Endodermal cell (in vitro differentiated cells): ENCODE measurements around the gene FOXN4. TPM values are rescaled to one million over a fixed set of nuclear protein-coding genes. Genes with fewer than 3 reads are reported as not detected.

ENCODE experiments used
- DNase-seq: peaks from one replicate; pipeline ENCODE4 v3.0.0-alpha.2; 2017
- H3K27ac ChIP-seq: 2 replicates; pipeline ENCODE4 v1.5.1; 2013; ENCODE audit warnings: mild to moderate bottlenecking, low read depth, low read length, moderate library complexity
- H3K27me3 ChIP-seq: 2 replicates; pipeline ENCODE4 v1.6.1; 2013; ENCODE audit warnings: mild to moderate bottlenecking, low read length, moderate library complexity; ENCODE audit not compliant: insufficient read depth, control insufficient read depth, poor library complexity, severe bottlenecking
- H3K36me3 ChIP-seq: 2 replicates; pipeline ENCODE4 v1.7.0; 2013; ENCODE audit warnings: mild to moderate bottlenecking, low read length, moderate library complexity; ENCODE audit not compliant: control insufficient read depth, insufficient read depth
- H3K4me1 ChIP-seq: one replicate; pipeline ENCODE4 v1.7.0; 2013; ENCODE audit warnings: low read length; ENCODE audit not compliant: control insufficient read depth, insufficient read depth
- H3K4me3 ChIP-seq: 2 replicates; pipeline ENCODE4 v1.5.1; 2013; ENCODE audit warnings: mild to moderate bottlenecking, low read length, moderate library complexity
- H3K9ac ChIP-seq: 2 replicates; pipeline ENCODE4 v1.6.1; 2013; ENCODE audit warnings: mild to moderate bottlenecking, low read length, moderate library complexity; ENCODE audit not compliant: poor library complexity, severe bottlenecking; ENCODE audit errors: extremely low read depth
- H3K9me3 ChIP-seq: 2 replicates; pipeline ENCODE4 v1.6.1; 2013; ENCODE audit warnings: mild to moderate bottlenecking, low read length, moderate library complexity; ENCODE audit not compliant: control insufficient read depth
- H3K27ac Mint-ChIP-seq: 2 replicates; pipeline ENCODE4 v1.8.0; 2020; ENCODE audit warnings: mixed read lengths
- H3K27me3 Mint-ChIP-seq: 2 replicates; pipeline ENCODE4 v1.8.0; 2021; ENCODE audit warnings: mild to moderate bottlenecking, mixed read lengths; ENCODE audit not compliant: insufficient read depth
- H3K36me3 Mint-ChIP-seq: 2 replicates; pipeline ENCODE4 v1.8.0; 2020; ENCODE audit warnings: low read depth, mixed read lengths
- H3K4me1 Mint-ChIP-seq: 2 replicates; pipeline ENCODE4 v1.8.0; 2020; ENCODE audit warnings: mixed read lengths
- H3K4me3 Mint-ChIP-seq: 2 replicates; pipeline ENCODE4 v1.8.0; 2020; ENCODE audit warnings: mild to moderate bottlenecking, moderate library complexity, mixed read lengths
- H3K9me3 Mint-ChIP-seq: 2 replicates; pipeline ENCODE4 v1.8.0; 2020; ENCODE audit warnings: mild to moderate bottlenecking, mixed read lengths
- CTCF ChIP-seq: fragments of 200-600 bp; sonication (generic); conservative IDR thresholded peaks from 2 replicates; pipeline ENCODE4 v1.5.0; 2021; ENCODE audit warnings: antibody characterized with exemption, mild to moderate bottlenecking
- WGBS, 2 experiments: methylation state at CpG; one replicate each; pipeline versions ENCODE4 v1.1.5 to v1.1.7; 2013; ENCODE audit warnings: missing lambda C conversion rate in 2 of 2, mixed read lengths in 1 of 2; ENCODE audit not compliant: insufficient coverage in 1 of 2, insufficient read length in 1 of 2; 5-methylcytosine and 5-hydroxymethylcytosine counted together
- total RNA-seq, 2 donors: library from RNA; stranded (reverse); fragmentation: NEBNext Ultra II Directional in 1 of 2; extraction: Animal tissue kit (Norgen Biotek cat#: 25700) in 1 of 2; gene quantifications; 2 replicates in 1 of 2; 3 replicates in 1 of 2; pipeline ENCODE4 v1.2.1, GENCODE V29; 2021

The FOXN4 gene
- total RNA-seq, 2 donors from 2014 or later, result 0.20 to 0.55 TPM

- H3K9me3 Mint-ChIP-seq, result peaks cover 5% of the 10 kb centered on the region
- TF ChIP-seq CTCF, result no peak
- H3K4me1 ChIP-seq, result no peaks in the 10 kb centered on the region
Observed at GRCh38 chr12:109263439-109263838, 45.6 kb downstream of the FOXN4 start.

GRCh38 chr12:109261939-109262338, 47.1 kb downstream of the FOXN4 start:
- H3K9ac ChIP-seq, result no peak overlapping the region
- no peak for DNase-seq

More at GRCh38 chr12:109263439-109263838, 45.6 kb downstream of the FOXN4 start:
- no peaks in the 10 kb centered on the region for H3K27me3 ChIP-seq
- H3K9me3 ChIP-seq, result no peaks in the 10 kb centered on the region
- H3K27ac ChIP-seq, result no peak overlapping the region
- H3K9ac ChIP-seq, result no peak overlapping the region
- no peak overlapping the region for H3K4me3 ChIP-seq
- H3K27ac Mint-ChIP-seq, result no peak overlapping the region
- H3K27me3 Mint-ChIP-seq, result no peaks in the 10 kb centered on the region
- H3K36me3 ChIP-seq, result no peaks in the 10 kb centered on the region
- H3K4me3 Mint-ChIP-seq, result no peak overlapping the region
- H3K4me1 Mint-ChIP-seq, result peaks cover 2% of the 10 kb centered on the region
- peaks cover 3% of the 10 kb centered on the region for H3K36me3 Mint-ChIP-seq
- WGBS, 2 experiments, result 83 to 87% methylated on average over 2 to 3 of the region's 3 CpGs
- no peak for DNase-seq

GRCh38 chr12:109261087-109261486, 48.0 kb downstream of the FOXN4 start:
- Histone ChIP-seq H3K9me3 (no peaks in the 10 kb centered on the region), H3K27me3 (no peaks in the 10 kb centered on the region), H3K4me1 (no peaks in the 10 kb centered on the region), H3K9ac (no peak overlapping the region), H3K27ac (no peak overlapping the region), H3K4me3 (no peak overlapping the region), H3K36me3 (no peaks in the 10 kb centered on the region)
- peaks cover 5% of the 10 kb centered on the region for H3K9me3 Mint-ChIP-seq
- H3K27me3 Mint-ChIP-seq, result no peaks in the 10 kb centered on the region
- no peak for DNase-seq
- H3K27ac Mint-ChIP-seq, result no peak overlapping the region
- H3K4me1 Mint-ChIP-seq, result peaks cover 2% of the 10 kb centered on the region
- no peak for TF ChIP-seq CTCF
- no peak overlapping the region for H3K4me3 Mint-ChIP-seq
- WGBS, 2 experiments, result 60 to 85% methylated on average over 1 of the region's 1 CpG
- peaks cover 3% of the 10 kb centered on the region for H3K36me3 Mint-ChIP-seq

More at GRCh38 chr12:109261939-109262338, 47.1 kb downstream of the FOXN4 start:
- Mint-ChIP-seq H3K36me3 (peaks cover 3% of the 10 kb centered on the region), H3K9me3 (peaks cover 5% of the 10 kb centered on the region), H3K4me1 (peaks cover 2% of the 10 kb centered on the region), H3K27ac (no peak overlapping the region), H3K4me3 (no peak overlapping the region), H3K27me3 (no peaks in the 10 kb centered on the region)
- H3K9me3 ChIP-seq, result no peaks in the 10 kb centered on the region
- H3K27ac ChIP-seq, result no peak overlapping the region
- no peak for TF ChIP-seq CTCF
- H3K4me3 ChIP-seq, result no peak overlapping the region
- WGBS, 2 experiments, result 92% methylated on average over 2 of the region's 2 CpGs
- no peaks in the 10 kb centered on the region for H3K4me1 ChIP-seq
- H3K36me3 ChIP-seq, result no peaks in the 10 kb centered on the region
- H3K27me3 ChIP-seq, result no peaks in the 10 kb centered on the region
